Epithelial cell of esophagus (primary cell): ENCODE data around the gene ZNF143.

ENCODE experiments used
- DNase-seq: peaks from one replicate; pipeline ENCODE4 v3.0.0; 2010; ENCODE audit warnings: low read depth
- H3K4me3 ChIP-seq: 2 replicates; pipeline ENCODE4 v1.5.1; 2011; ENCODE audit warnings: mild to moderate bottlenecking, low read length, control low read depth
- TF ChIP-seq, protein P1 (sequence below): IDR thresholded peaks from 2 replicates; pipeline ENCODE4 v1.5.1; 2011; ENCODE audit warnings: low read depth, mild to moderate bottlenecking, low read length, control low read depth, inconsistent platforms; ENCODE audit not compliant: insufficient read depth; ENCODE audit errors: missing control alignments

The ZNF143 gene

DNA sequence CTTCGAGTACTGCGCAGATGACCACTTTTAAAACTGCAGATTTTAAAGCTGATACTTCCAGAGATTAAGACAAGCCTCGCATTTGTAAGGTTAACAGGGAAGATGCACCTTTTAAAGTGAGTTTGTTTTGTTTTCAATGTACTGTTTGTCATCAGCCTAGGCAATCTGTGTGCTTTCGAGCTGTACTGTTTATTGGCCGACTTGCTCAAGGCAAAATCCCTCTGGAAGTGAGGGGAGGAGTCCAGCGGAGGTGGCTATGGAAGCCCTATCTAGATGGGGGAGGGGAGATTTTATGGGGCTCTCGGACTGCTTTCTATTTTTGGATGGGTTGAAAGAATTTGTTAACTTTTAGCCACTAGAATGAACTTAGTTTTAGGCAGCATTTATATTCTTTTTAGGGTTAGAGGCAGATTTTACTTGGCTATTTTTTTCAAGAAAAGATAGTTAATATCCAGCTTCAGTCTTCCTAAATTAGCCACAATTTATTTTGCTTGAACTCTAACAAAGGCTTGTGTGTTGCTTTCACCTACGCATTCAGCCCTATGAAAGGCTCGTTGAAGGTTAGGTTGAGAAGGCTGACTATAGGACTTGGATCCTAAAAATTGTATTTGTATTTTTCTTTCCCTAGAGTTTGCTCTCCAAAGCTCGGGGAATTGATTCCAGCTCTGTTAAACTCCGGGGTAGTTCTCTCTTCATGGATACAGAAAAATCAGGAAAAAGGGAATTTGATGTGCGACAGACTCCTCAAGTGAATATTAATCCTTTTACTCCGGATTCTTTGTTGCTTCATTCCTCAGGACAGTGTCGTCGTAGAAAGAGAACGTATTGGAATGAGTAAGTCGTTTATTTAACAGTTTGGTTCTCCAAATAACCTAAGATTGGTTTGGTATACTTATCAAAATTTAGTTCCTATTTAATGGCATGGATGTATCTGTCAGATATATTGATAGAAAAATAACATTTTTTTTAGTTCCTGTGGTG lies 114.7 kb downstream of the ZNF143 start:
- TF ChIP-seq, protein P1, sequence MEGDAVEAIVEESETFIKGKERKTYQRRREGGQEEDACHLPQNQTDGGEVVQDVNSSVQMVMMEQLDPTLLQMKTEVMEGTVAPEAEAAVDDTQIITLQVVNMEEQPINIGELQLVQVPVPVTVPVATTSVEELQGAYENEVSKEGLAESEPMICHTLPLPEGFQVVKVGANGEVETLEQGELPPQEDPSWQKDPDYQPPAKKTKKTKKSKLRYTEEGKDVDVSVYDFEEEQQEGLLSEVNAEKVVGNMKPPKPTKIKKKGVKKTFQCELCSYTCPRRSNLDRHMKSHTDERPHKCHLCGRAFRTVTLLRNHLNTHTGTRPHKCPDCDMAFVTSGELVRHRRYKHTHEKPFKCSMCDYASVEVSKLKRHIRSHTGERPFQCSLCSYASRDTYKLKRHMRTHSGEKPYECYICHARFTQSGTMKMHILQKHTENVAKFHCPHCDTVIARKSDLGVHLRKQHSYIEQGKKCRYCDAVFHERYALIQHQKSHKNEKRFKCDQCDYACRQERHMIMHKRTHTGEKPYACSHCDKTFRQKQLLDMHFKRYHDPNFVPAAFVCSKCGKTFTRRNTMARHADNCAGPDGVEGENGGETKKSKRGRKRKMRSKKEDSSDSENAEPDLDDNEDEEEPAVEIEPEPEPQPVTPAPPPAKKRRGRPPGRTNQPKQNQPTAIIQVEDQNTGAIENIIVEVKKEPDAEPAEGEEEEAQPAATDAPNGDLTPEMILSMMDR, result no peak
- DNase-seq, result peak; percentile 83
- H3K4me3 ChIP-seq, result peak overlapping the region; percentile 85

- TF ChIP-seq, protein P1, result no peak
- peak; percentile 71 for DNase-seq
- H3K4me3 ChIP-seq, result peak overlapping the region; percentile 85
These were observed 116.0 kb downstream of the ZNF143 start for GRCh38 chr11:9576701-9577381.

- DNase-seq, result no peak
- TF ChIP-seq, protein P1, result no peak
- peak overlapping the region; percentile 85 for H3K4me3 ChIP-seq
These were observed 116.7 kb downstream of the ZNF143 start for GRCh38 chr11:9577556-9577955.
